WTC11 (cell line): ENCODE measurements around the gene SRPX.

Experiments used
- CREB1 ChIP-seq: sonication (generic); formaldehyde crosslinking; IDR thresholded peaks from 2 replicates; pipeline ENCODE4 v1.8.0; 2023; ENCODE audit warnings: mild to moderate bottlenecking, missing genetic modification reagents
- GABPB1 ChIP-seq: sonication (generic); formaldehyde crosslinking; IDR thresholded peaks from 2 replicates; pipeline ENCODE4 v1.8.1; 2023; ENCODE audit warnings: mild to moderate bottlenecking, missing genetic modification reagents
- TEAD4 ChIP-seq: sonication (generic); formaldehyde crosslinking; IDR thresholded peaks from 2 replicates; pipeline ENCODE4 v1.8.0; 2022; ENCODE audit warnings: mild to moderate bottlenecking, missing genetic modification reagents
- TF ChIP-seq, protein P1 (sequence below): fragments of 250-450 bp; sonication (Bioruptor Pico); IDR thresholded peaks from 2 replicates; pipeline ENCODE4 v1.9.0; 2021; ENCODE audit warnings: mild to moderate bottlenecking
- TF ChIP-seq, protein P2 (sequence below): fragments of 200-600 bp; IDR thresholded peaks from 2 replicates; pipeline ENCODE4 v1.8.0; 2022; ENCODE audit warnings: antibody characterized with exemption
- TF ChIP-seq, protein P3 (sequence below): sonication (generic); formaldehyde crosslinking; IDR thresholded peaks from 2 replicates; pipeline ENCODE4 v1.8.1; 2023; ENCODE audit warnings: mild to moderate bottlenecking, missing genetic modification reagents
- TF ChIP-seq, protein P4 (sequence below): sonication (generic); formaldehyde crosslinking; IDR thresholded peaks from 2 replicates; pipeline ENCODE4 v1.8.1; 2022; ENCODE audit warnings: missing genetic modification reagents, borderline replicate concordance
- TF ChIP-seq, protein P5 (sequence below): sonication (generic); formaldehyde crosslinking; conservative IDR thresholded peaks from 2 replicates; pipeline ENCODE4 v1.8.1; 2023; ENCODE audit warnings: mild to moderate bottlenecking, low read depth, missing genetic modification reagents, moderate library complexity

DNA sequence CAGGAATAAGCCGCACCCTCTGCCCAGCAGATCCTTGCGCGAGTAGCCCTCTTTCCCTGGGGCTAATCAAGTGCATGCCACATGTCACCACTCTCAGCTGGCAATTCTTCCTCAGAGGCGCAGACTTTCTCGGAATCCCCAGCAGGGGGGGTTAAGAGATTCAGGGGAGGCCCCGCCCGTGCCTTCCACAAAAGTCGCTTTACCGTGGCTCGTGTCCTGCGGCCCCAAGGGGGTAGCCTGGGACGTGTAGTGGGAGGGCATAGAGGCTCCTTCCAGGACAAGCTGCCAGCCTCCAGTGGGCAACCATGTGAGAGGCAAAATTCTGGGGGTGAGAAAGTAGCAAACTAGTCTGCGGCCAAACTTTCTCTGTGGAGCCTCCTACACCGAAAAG is 652 bp downstream of the SRPX start:
- TF ChIP-seq, protein P1, sequence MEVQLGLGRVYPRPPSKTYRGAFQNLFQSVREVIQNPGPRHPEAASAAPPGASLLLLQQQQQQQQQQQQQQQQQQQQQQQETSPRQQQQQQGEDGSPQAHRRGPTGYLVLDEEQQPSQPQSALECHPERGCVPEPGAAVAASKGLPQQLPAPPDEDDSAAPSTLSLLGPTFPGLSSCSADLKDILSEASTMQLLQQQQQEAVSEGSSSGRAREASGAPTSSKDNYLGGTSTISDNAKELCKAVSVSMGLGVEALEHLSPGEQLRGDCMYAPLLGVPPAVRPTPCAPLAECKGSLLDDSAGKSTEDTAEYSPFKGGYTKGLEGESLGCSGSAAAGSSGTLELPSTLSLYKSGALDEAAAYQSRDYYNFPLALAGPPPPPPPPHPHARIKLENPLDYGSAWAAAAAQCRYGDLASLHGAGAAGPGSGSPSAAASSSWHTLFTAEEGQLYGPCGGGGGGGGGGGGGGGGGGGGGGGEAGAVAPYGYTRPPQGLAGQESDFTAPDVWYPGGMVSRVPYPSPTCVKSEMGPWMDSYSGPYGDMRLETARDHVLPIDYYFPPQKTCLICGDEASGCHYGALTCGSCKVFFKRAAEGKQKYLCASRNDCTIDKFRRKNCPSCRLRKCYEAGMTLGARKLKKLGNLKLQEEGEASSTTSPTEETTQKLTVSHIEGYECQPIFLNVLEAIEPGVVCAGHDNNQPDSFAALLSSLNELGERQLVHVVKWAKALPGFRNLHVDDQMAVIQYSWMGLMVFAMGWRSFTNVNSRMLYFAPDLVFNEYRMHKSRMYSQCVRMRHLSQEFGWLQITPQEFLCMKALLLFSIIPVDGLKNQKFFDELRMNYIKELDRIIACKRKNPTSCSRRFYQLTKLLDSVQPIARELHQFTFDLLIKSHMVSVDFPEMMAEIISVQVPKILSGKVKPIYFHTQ (CRISPR knock-in tag), result no peak
- TF ChIP-seq, protein P2, sequence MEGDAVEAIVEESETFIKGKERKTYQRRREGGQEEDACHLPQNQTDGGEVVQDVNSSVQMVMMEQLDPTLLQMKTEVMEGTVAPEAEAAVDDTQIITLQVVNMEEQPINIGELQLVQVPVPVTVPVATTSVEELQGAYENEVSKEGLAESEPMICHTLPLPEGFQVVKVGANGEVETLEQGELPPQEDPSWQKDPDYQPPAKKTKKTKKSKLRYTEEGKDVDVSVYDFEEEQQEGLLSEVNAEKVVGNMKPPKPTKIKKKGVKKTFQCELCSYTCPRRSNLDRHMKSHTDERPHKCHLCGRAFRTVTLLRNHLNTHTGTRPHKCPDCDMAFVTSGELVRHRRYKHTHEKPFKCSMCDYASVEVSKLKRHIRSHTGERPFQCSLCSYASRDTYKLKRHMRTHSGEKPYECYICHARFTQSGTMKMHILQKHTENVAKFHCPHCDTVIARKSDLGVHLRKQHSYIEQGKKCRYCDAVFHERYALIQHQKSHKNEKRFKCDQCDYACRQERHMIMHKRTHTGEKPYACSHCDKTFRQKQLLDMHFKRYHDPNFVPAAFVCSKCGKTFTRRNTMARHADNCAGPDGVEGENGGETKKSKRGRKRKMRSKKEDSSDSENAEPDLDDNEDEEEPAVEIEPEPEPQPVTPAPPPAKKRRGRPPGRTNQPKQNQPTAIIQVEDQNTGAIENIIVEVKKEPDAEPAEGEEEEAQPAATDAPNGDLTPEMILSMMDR, result no peak
- TF ChIP-seq, protein P3, sequence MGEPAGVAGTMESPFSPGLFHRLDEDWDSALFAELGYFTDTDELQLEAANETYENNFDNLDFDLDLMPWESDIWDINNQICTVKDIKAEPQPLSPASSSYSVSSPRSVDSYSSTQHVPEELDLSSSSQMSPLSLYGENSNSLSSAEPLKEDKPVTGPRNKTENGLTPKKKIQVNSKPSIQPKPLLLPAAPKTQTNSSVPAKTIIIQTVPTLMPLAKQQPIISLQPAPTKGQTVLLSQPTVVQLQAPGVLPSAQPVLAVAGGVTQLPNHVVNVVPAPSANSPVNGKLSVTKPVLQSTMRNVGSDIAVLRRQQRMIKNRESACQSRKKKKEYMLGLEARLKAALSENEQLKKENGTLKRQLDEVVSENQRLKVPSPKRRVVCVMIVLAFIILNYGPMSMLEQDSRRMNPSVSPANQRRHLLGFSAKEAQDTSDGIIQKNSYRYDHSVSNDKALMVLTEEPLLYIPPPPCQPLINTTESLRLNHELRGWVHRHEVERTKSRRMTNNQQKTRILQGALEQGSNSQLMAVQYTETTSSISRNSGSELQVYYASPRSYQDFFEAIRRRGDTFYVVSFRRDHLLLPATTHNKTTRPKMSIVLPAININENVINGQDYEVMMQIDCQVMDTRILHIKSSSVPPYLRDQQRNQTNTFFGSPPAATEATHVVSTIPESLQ (CRISPR knock-in tag), result no peak
- TF ChIP-seq, protein P4, sequence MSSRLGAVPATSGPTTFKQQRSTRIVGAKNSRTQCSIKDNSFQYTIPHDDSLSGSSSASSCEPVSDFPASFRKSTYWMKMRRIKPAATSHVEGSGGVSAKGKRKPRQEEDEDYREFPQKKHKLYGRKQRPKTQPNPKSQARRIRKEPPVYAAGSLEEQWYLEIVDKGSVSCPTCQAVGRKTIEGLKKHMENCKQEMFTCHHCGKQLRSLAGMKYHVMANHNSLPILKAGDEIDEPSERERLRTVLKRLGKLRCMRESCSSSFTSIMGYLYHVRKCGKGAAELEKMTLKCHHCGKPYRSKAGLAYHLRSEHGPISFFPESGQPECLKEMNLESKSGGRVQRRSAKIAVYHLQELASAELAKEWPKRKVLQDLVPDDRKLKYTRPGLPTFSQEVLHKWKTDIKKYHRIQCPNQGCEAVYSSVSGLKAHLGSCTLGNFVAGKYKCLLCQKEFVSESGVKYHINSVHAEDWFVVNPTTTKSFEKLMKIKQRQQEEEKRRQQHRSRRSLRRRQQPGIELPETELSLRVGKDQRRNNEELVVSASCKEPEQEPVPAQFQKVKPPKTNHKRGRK, result no peak
- no peak for TF ChIP-seq TEAD4
- TF ChIP-seq, protein P5, sequence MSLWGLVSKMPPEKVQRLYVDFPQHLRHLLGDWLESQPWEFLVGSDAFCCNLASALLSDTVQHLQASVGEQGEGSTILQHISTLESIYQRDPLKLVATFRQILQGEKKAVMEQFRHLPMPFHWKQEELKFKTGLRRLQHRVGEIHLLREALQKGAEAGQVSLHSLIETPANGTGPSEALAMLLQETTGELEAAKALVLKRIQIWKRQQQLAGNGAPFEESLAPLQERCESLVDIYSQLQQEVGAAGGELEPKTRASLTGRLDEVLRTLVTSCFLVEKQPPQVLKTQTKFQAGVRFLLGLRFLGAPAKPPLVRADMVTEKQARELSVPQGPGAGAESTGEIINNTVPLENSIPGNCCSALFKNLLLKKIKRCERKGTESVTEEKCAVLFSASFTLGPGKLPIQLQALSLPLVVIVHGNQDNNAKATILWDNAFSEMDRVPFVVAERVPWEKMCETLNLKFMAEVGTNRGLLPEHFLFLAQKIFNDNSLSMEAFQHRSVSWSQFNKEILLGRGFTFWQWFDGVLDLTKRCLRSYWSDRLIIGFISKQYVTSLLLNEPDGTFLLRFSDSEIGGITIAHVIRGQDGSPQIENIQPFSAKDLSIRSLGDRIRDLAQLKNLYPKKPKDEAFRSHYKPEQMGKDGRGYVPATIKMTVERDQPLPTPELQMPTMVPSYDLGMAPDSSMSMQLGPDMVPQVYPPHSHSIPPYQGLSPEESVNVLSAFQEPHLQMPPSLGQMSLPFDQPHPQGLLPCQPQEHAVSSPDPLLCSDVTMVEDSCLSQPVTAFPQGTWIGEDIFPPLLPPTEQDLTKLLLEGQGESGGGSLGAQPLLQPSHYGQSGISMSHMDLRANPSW, result no peak
- no peak for TF ChIP-seq CREB1 (CRISPR knock-in tag)
- TF ChIP-seq GABPB1 (CRISPR knock-in tag), result no peak
